Measurements from ENCODE around the gene MSI2.

Gene MSI2

GRCh38 chr17:57644326-57644725 is 388.0 kb downstream of the MSI2 start:
- no peak for ATAC-seq (replicated peaks; ENCODE audit: extremely low read depth, poor library complexity, severe bottlenecking)
- DNase-seq (ENCODE audit: low spot score in 2 of 2), result no peak
- H3K4me3 Mint-ChIP-seq, result no peak overlapping the region
- H3K27me3 Mint-ChIP-seq, result no peaks in the 10 kb centered on the region
- no peak overlapping the region for H3K27ac Mint-ChIP-seq (ENCODE audit: low read depth)
- peaks cover 23% of the 10 kb centered on the region for H3K4me1 Mint-ChIP-seq
- no peaks in the 10 kb centered on the region for H3K9me3 Mint-ChIP-seq
- H3K36me3 Mint-ChIP-seq (ENCODE audit: insufficient read depth), result peaks cover 4% of the 10 kb centered on the region

DNA sequence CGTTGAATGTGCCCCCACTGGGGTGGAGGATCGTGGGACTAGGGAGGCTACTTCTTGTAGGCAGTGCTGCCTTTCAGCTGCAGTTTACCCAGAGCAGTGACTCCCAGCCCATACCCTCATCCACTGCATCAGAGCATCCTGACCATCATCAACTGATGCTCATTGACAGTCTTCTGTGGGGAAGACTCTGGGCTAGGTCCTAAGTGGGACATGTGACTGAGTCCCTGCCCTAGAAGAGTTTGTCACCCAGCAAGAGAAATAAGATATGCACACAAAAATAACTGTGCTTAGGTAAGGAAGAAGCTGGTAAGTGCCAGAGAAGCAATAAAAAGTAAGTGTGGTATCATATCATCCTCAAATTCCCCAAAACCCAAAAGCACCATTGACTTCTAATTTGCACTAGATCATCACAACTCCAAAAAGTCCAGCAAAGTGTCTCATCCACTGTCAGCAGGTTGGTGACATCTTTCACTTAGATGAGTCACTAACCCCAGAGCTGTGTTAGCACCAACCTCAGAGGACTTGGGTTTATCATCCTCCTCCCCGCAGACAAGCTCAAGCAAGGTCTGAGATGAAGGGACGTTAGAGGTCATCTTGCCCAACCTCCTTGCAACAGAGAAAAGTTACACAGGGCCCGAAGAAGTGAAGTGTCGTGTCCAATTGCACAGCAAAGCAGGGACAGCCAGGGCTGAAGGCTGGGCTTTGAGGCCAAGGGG is 389.8 kb downstream of the MSI2 start:
- DNase-seq (ENCODE audit: low spot score in 2 of 2), result no peak
- Mint-ChIP-seq H3K27ac (ENCODE audit: low read depth) (no peak overlapping the region), H3K36me3 (ENCODE audit: insufficient read depth) (peaks cover 4% of the 10 kb centered on the region), H3K4me3 (no peak overlapping the region), H3K9me3 (no peaks in the 10 kb centered on the region), H3K27me3 (no peaks in the 10 kb centered on the region), H3K4me1 (peaks cover 19% of the 10 kb centered on the region)
- ATAC-seq (replicated peaks; ENCODE audit: extremely low read depth, poor library complexity, severe bottlenecking), result peak; percentile 36

DNA sequence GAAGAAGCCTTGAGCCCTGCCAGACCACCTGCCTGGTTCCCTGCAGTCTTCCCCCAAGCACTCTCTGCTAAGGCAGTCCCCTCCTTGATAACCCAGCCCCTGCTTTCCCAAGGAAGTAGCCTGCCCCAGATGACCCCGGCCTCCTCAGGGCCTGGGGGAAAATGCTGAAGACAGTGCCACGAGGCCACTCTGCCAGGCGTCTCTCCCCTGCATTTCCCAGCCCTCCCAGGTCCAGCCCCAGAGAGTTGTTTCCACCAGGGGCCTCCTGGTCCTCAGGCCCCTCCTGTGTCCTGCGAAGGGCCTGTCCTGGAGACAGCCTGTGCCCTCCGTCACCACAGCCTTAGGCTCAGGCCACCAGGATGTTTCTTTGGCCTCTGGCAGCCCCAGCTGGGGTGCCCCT is 392.4 kb downstream of the MSI2 start:
- ATAC-seq (replicated peaks; ENCODE audit: extremely low read depth, poor library complexity, severe bottlenecking) (no peak), DNase-seq (ENCODE audit: low spot score in 2 of 2) (no peak)
- no peak overlapping the region for H3K27ac Mint-ChIP-seq (ENCODE audit: low read depth)
- H3K4me1 Mint-ChIP-seq, result peaks cover 17% of the 10 kb centered on the region
- H3K27me3 Mint-ChIP-seq, result no peaks in the 10 kb centered on the region
- H3K4me3 Mint-ChIP-seq, result no peak overlapping the region
- H3K9me3 Mint-ChIP-seq, result no peaks in the 10 kb centered on the region
- peaks cover 3% of the 10 kb centered on the region for H3K36me3 Mint-ChIP-seq (ENCODE audit: insufficient read depth)

GRCh38 chr17:57649191-57649590 is 392.9 kb downstream of the MSI2 start:
- Mint-ChIP-seq H3K36me3 (ENCODE audit: insufficient read depth) (peaks cover 3% of the 10 kb centered on the region), H3K9me3 (no peaks in the 10 kb centered on the region), H3K4me1 (peaks cover 13% of the 10 kb centered on the region), H3K27ac (ENCODE audit: low read depth) (no peak overlapping the region), H3K27me3 (no peaks in the 10 kb centered on the region), H3K4me3 (no peak overlapping the region)
- DNase-seq (ENCODE audit: low spot score in 2 of 2), result no peak
- no peak for ATAC-seq (replicated peaks; ENCODE audit: extremely low read depth, poor library complexity, severe bottlenecking)

DNA sequence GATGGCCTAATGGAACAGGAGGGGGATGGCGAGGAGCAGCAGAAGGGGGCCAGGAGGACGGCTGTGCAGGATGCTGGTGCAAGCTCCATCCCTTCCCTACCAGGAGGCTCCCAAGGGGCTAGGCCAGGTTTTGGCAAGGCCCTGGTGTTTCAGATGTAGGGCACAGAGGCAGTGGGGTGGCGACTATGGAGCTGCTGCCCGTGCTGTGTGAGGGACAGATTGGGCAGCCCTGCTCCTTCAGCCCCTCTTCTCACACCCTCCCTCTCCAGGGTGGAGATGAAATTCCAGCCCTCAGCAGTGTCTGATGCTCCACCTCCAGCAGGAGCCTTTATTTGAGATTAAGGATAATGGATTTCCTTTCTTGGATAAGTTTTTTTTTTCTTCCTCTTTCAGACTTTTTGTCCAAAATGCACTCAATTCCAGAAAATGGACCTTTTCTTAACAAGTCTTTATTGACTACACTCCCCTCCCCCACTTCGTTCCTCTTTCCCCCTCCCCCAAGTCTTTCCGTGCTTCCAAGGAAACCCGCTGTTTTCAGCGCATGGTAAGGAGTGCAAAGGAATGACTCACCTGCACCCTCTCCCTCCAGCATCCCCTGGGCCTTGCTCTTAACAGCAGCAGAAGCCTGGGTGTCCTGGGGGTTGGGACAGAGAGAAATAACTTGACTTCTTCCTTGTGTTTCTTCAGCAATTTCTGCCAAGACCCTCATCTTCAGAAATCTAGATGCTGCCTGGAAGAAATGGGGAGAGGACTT is 393.6 kb downstream of the MSI2 start:
- H3K27ac Mint-ChIP-seq (ENCODE audit: low read depth), result no peak overlapping the region
- H3K9me3 Mint-ChIP-seq, result no peaks in the 10 kb centered on the region
- no peaks in the 10 kb centered on the region for H3K27me3 Mint-ChIP-seq
- H3K4me1 Mint-ChIP-seq, result peaks cover 11% of the 10 kb centered on the region
- peaks cover 3% of the 10 kb centered on the region for H3K36me3 Mint-ChIP-seq (ENCODE audit: insufficient read depth)
- no peak overlapping the region for H3K4me3 Mint-ChIP-seq
- ATAC-seq (replicated peaks; ENCODE audit: extremely low read depth, poor library complexity, severe bottlenecking), result no peak
- no peak for DNase-seq (ENCODE audit: low spot score in 2 of 2)

DNA sequence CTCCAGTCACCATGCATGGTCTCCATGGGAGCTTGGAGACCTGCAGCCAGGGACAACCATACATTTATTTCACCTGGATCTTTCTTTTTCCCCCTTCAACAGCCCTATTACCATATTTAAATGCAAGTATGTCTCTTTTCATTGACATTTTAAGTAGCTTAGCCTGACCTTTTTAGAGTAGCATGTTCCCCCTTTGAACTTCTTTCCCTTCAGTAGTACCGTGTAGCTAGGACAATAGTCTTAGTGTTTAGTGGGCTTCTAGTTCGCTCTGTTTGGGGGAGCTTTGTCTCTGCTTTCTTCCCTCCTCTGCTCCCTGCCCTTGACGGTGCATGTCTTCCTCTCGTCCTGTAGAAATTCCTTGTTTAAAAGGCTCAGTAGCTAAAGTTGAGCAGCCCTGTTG is 394.2 kb downstream of the MSI2 start:
- Mint-ChIP-seq H3K4me3 (no peak overlapping the region), H3K9me3 (no peaks in the 10 kb centered on the region), H3K27ac (ENCODE audit: low read depth) (no peak overlapping the region), H3K4me1 (peaks cover 13% of the 10 kb centered on the region), H3K36me3 (ENCODE audit: insufficient read depth) (peaks cover 5% of the 10 kb centered on the region), H3K27me3 (no peaks in the 10 kb centered on the region)
- ATAC-seq (replicated peaks; ENCODE audit: extremely low read depth, poor library complexity, severe bottlenecking), result no peak
- DNase-seq (ENCODE audit: low spot score in 2 of 2), result no peak

- no peak for DNase-seq (ENCODE audit: low spot score in 2 of 2)
- Mint-ChIP-seq H3K9me3 (no peaks in the 10 kb centered on the region), H3K27me3 (no peaks in the 10 kb centered on the region), H3K27ac (ENCODE audit: low read depth) (no peak overlapping the region), H3K4me1 (peaks cover 10% of the 10 kb centered on the region), H3K4me3 (no peak overlapping the region), H3K36me3 (ENCODE audit: insufficient read depth) (peaks cover 4% of the 10 kb centered on the region)
- ATAC-seq (replicated peaks; ENCODE audit: extremely low read depth, poor library complexity, severe bottlenecking), result no peak
Observed at GRCh38 chr17:57651451-57651850, 395.1 kb downstream of the MSI2 start.

GRCh38 chr17:57651996-57652395 is 395.7 kb downstream of the MSI2 start:
- no peak for DNase-seq (ENCODE audit: low spot score in 2 of 2)

GRCh38 chr17:57652811-57653210 is 396.5 kb downstream of the MSI2 start:
- H3K4me1 Mint-ChIP-seq, result peaks cover 15% of the 10 kb centered on the region
- no peak overlapping the region for H3K27ac Mint-ChIP-seq (ENCODE audit: low read depth)

More at GRCh38 chr17:57651996-57652395, 395.7 kb downstream of the MSI2 start:
- Mint-ChIP-seq H3K36me3 (ENCODE audit: insufficient read depth) (peaks cover 5% of the 10 kb centered on the region), H3K27ac (ENCODE audit: low read depth) (no peak overlapping the region), H3K4me1 (peaks cover 13% of the 10 kb centered on the region), H3K27me3 (no peaks in the 10 kb centered on the region), H3K4me3 (no peak overlapping the region), H3K9me3 (no peaks in the 10 kb centered on the region)
- no peak for ATAC-seq (replicated peaks; ENCODE audit: extremely low read depth, poor library complexity, severe bottlenecking)

DNA sequence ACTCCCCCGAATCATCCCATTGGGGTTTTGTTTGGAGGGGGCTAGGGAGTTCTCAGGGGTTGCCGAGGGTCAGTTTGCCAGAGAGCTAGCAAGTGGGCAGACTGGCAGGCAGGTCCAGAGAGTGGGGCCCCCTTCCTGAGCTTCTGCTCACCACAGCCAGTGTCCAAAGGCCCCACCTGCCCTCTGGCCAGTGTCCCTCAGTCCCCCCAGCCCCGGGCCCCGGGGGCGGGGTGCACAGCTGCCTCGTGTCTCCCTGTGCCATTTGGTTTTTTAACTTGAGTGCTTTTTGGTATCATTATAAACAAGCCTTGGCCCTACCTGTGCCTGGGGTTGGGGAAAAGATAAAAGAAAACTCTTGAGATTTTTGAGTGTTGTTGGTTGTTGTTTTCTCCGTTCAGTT is 397.0 kb downstream of the MSI2 start:
- DNase-seq (ENCODE audit: low spot score in 2 of 2), result no peak
- H3K27ac Mint-ChIP-seq (ENCODE audit: low read depth), result no peak overlapping the region
- no peak overlapping the region for H3K4me3 Mint-ChIP-seq
- no peak for ATAC-seq (replicated peaks; ENCODE audit: extremely low read depth, poor library complexity, severe bottlenecking)
- H3K36me3 Mint-ChIP-seq (ENCODE audit: insufficient read depth), result peaks cover 5% of the 10 kb centered on the region
- peaks cover 15% of the 10 kb centered on the region for H3K4me1 Mint-ChIP-seq
- no peaks in the 10 kb centered on the region for H3K9me3 Mint-ChIP-seq
- no peaks in the 10 kb centered on the region for H3K27me3 Mint-ChIP-seq

More at GRCh38 chr17:57652811-57653210, 396.5 kb downstream of the MSI2 start:
- H3K36me3 Mint-ChIP-seq (ENCODE audit: insufficient read depth), result peaks cover 5% of the 10 kb centered on the region
- H3K27me3 Mint-ChIP-seq, result no peaks in the 10 kb centered on the region
- ATAC-seq (replicated peaks; ENCODE audit: extremely low read depth, poor library complexity, severe bottlenecking) (no peak), DNase-seq (ENCODE audit: low spot score in 2 of 2) (no peak)
- H3K9me3 Mint-ChIP-seq, result no peaks in the 10 kb centered on the region
- H3K4me3 Mint-ChIP-seq, result no peak overlapping the region

- H3K27me3 Mint-ChIP-seq, result no peaks in the 10 kb centered on the region
Observed at GRCh38 chr17:57654040-57654775, 397.9 kb downstream of the MSI2 start.

DNA sequence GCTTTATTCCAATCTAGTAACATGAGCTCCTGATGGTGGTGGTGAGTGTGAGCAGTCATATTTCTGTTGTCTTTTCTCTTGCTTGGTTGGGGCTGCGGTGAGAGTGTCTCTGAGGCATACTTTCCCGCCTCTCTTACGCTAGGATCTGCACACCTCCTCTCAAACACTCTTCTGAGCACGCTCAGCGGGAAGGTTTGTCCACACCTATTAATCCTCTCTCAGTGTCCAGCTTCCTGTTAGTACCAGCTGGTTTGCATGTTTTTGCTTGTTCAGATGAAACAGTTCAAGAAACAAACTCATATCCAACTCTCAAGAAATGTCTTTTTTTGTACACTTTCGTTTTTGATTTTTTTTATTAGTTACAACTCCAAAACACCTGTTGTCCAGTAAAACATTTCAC is 399.2 kb downstream of the MSI2 start:
- no peak for DNase-seq (ENCODE audit: low spot score in 2 of 2)
- no peaks in the 10 kb centered on the region for H3K27me3 Mint-ChIP-seq
- H3K9me3 Mint-ChIP-seq, result no peaks in the 10 kb centered on the region
- ATAC-seq (replicated peaks; ENCODE audit: extremely low read depth, poor library complexity, severe bottlenecking), result no peak
- peaks cover 5% of the 10 kb centered on the region for H3K36me3 Mint-ChIP-seq (ENCODE audit: insufficient read depth)
- H3K4me3 Mint-ChIP-seq, result no peak overlapping the region
- H3K4me1 Mint-ChIP-seq, result peaks cover 20% of the 10 kb centered on the region
- H3K27ac Mint-ChIP-seq (ENCODE audit: low read depth), result no peak overlapping the region

More at GRCh38 chr17:57654040-57654775, 397.9 kb downstream of the MSI2 start:
- Mint-ChIP-seq H3K27ac (ENCODE audit: low read depth) (peak overlapping the region; percentile 55), H3K4me1 (peaks cover 21% of the 10 kb centered on the region), H3K36me3 (ENCODE audit: insufficient read depth) (peaks cover 5% of the 10 kb centered on the region), H3K9me3 (no peaks in the 10 kb centered on the region), H3K4me3 (no peak overlapping the region)
- no peak for ATAC-seq (replicated peaks; ENCODE audit: extremely low read depth, poor library complexity, severe bottlenecking)
- no peak for DNase-seq (ENCODE audit: low spot score in 2 of 2)

Data from central memory CD8-positive, alpha-beta T cell (primary cell).